Stomach (tissue), 4 donors: Measurements from ENCODE around the gene ARHGEF25.

Source experiments
- POLR2A ChIP-seq, 4 donors: fragments of 450-650 bp; IDR thresholded peaks; one replicate each; pipeline ENCODE4 v1.6.1; 2016; ENCODE audit warnings: antibody characterized with exemption in 4 of 4, control low read depth in 2 of 4, mild to moderate bottlenecking in 1 of 4, moderate library complexity in 1 of 4
- POLR2AphosphoS5 ChIP-seq, 3 donors: sonication (generic); formaldehyde crosslinking; IDR thresholded peaks; one replicate each; pipeline ENCODE4 v1.6.1; 2016; ENCODE audit warnings: antibody characterized with exemption in 3 of 3

DNA sequence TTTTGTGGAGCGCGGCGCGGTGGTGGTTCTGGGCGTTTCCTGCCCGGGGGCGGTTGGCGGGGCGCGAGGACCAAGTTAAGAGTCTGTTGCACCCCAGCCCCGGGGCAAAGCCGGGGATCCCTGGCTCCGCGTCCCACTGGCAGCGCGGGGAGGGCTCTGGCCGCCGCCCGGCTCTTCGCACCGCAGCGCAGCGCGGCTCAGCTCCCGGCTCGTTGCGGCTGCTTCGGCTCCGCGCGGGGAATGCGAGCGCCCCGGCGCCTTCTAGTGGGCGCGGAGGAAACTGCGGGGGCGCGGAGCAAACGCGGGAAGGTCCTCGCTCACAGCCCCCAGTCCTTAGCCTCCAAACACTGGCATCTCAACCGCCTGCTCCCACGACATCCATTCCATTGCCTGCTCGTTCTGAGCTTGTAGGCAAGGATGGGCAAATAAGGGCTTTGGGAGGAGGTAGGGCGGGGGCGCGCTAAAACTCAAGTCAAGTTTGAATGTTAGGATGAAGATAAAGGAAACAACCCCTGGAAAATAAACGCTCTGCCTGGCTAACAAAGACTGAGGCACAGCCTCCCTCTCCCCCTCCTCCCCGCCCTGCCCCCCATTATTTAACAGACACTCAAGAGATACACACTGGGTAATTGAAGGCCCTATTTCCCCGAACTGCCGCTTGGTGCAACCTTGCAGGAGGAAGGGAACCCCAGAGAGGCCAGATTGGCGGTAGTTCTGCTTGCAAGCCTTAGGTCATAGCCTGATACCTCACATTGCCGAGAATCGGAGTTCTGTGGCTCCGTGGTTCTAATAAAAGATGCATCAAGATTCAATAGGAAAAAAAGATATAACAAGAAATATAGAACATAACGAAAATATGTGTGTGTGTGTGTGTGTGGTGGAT is 22.0 kb downstream of the ARHGEF25 start, which contains the start of gene B4GALNT1:
- TF ChIP-seq POLR2AphosphoS5 (IDR thresholded peaks at IDR 0.05) (peak in 2 of 3 donors; percentile 35 to 37), POLR2A (IDR thresholded peaks at IDR 0.05) (no peak)
